Esophagus (tissue), 2 donors: ENCODE results near the gene TGOLN2. TPM values are rescaled to one million over a fixed set of nuclear protein-coding genes. Genes with fewer than 3 reads are reported as not detected.

Source experiments
- H3K27ac ChIP-seq, 2 donors: one replicate each; pipeline ENCODE4 v1.5.1; 2013; ENCODE audit warnings: low read depth in 2 of 2, mild to moderate bottlenecking in 2 of 2, inconsistent platforms in 1 of 2, low read length in 1 of 2, moderate library complexity in 1 of 2
- H3K27me3 ChIP-seq, 2 donors: one replicate each; pipeline ENCODE4 v1.6.1; 2013; ENCODE audit warnings: low read length in 2 of 2, control low read depth in 1 of 2, mild to moderate bottlenecking in 1 of 2; ENCODE audit not compliant: insufficient read depth in 2 of 2, control insufficient read depth in 1 of 2
- H3K36me3 ChIP-seq, 2 donors: one replicate each; pipeline ENCODE4 v1.6.1; 2013; ENCODE audit warnings: low read length in 1 of 2; ENCODE audit not compliant: control insufficient read depth in 2 of 2, insufficient read depth in 2 of 2
- H3K4me1 ChIP-seq, 2 donors: one replicate each; pipeline ENCODE4 v1.6.1; 2013; ENCODE audit warnings: low read length in 1 of 2; ENCODE audit not compliant: control insufficient read depth in 2 of 2, insufficient read depth in 2 of 2
- H3K4me3 ChIP-seq, 2 donors: one replicate each; pipeline ENCODE4 v1.5.1; 2013; ENCODE audit warnings: low read length in 2 of 2, mild to moderate bottlenecking in 2 of 2, low read depth in 1 of 2, moderate library complexity in 1 of 2
- H3K9me3 ChIP-seq, 2 donors: one replicate each; pipeline ENCODE4 v1.6.1; 2013; ENCODE audit warnings: mild to moderate bottlenecking in 2 of 2, low read depth in 1 of 2, low read length in 1 of 2, moderate library complexity in 1 of 2; ENCODE audit not compliant: control insufficient read depth in 2 of 2, insufficient read depth in 1 of 2
- WGBS, 2 donors: extraction: QIAGEN DNeasy Blood & Tissue Kit; methylation state at CpG; one replicate each; pipeline ENCODE4 v1.1.7; 2013; 5-methylcytosine and 5-hydroxymethylcytosine counted together
- polyA plus RNA-seq, 2 donors: library from polyadenylated mRNA; stranded (reverse); fragments of 200-250 nt; gene quantifications; one replicate each; pipeline ENCODE4 v1.2.3, GENCODE V29; 2013
- donor health status: healthy with polysubstance abuse.
- donor health status: Bipolar disorder and iron deficiency.

Gene TGOLN2
- polyA plus RNA-seq, 2 donors, result 13.1 to 15.1 TPM

DNA sequence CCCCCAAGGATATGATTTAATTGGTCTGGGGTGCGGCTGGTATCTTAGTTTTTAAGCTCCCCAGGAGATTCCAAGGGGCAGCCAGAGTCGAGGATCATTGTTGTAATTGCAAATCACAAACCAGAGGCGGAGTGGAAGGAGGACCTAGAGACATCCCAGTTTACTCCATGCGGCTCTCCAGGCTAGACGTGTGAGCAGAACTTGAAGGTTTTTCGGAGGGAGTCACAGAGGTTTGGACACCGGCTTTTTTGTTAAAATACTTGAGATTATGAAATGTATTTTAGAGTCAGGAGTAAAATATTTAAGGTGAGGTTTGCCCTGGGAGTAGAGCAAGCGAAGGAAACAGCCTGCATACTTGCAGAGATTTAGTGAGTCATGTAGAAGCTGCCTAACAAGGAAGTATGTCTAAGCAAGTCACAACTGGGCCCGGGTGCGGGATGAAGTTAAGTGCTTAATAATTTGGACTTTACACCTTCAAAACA is 39.5 kb downstream of the TGOLN2 start:
- Histone ChIP-seq H3K4me3 (no peak overlapping the region), H3K9me3 (no peaks in the 10 kb centered on the region), H3K27me3 (no peaks in the 10 kb centered on the region), H3K36me3 (no peaks in the 10 kb centered on the region), H3K4me1 (peaks cover 0 to 4% of the 10 kb centered on the region in 2 donors), H3K27ac (peak overlapping the region; percentile 94 to 96)
- 45 to 62% methylated on average over 10 of the region's 10 CpGs for WGBS, 2 donors

GRCh38 chr2:85287721-85288120 is 40.1 kb downstream of the TGOLN2 start:
- Histone ChIP-seq H3K27me3 (no peaks in the 10 kb centered on the region), H3K9me3 (no peaks in the 10 kb centered on the region), H3K36me3 (no peaks in the 10 kb centered on the region), H3K4me1 (peaks cover 0 to 4% of the 10 kb centered on the region in 2 donors), H3K4me3 (no peak overlapping the region), H3K27ac (peak overlapping the region; percentile 87 to 91)
- 64 to 80% methylated on average over 7 of the region's 7 CpGs for WGBS, 2 donors

- Histone ChIP-seq H3K9me3 (no peaks in the 10 kb centered on the region), H3K4me3 (no peak overlapping the region), H3K4me1 (peaks cover 0 to 4% of the 10 kb centered on the region in 2 donors), H3K27ac (peak overlapping the region in 1 of 2 donors; percentile 15), H3K27me3 (no peaks in the 10 kb centered on the region), H3K36me3 (no peaks in the 10 kb centered on the region)
- 62 to 63% methylated on average over 8 of the region's 8 CpGs for WGBS, 2 donors
Observed at GRCh38 chr2:85286918-85287317, 40.9 kb downstream of the TGOLN2 start.

GRCh38 chr2:85283641-85284040 is 44.1 kb downstream of the TGOLN2 start:
- H3K27me3 ChIP-seq, result no peaks in the 10 kb centered on the region
- no peak overlapping the region for H3K4me3 ChIP-seq
- H3K36me3 ChIP-seq, result no peaks in the 10 kb centered on the region
- WGBS, 2 donors, result 93 to 96% methylated on average over 8 of the region's 8 CpGs
- no peaks in the 10 kb centered on the region for H3K9me3 ChIP-seq
- peaks cover 2% of the 10 kb centered on the region in 2 donors for H3K4me1 ChIP-seq
- H3K27ac ChIP-seq, result no peak overlapping the region

GRCh38 chr2:85282914-85283313 is 44.9 kb downstream of the TGOLN2 start:
- no peak overlapping the region for H3K27ac ChIP-seq
- no peak overlapping the region for H3K4me3 ChIP-seq
- H3K4me1 ChIP-seq, result peaks cover 3 to 4% of the 10 kb centered on the region in 2 donors
- no peaks in the 10 kb centered on the region for H3K27me3 ChIP-seq
- 87 to 91% methylated on average over 7 of the region's 7 CpGs for WGBS, 2 donors
- H3K36me3 ChIP-seq, result no peaks in the 10 kb centered on the region
- no peaks in the 10 kb centered on the region for H3K9me3 ChIP-seq

- Histone ChIP-seq H3K27me3 (no peaks in the 10 kb centered on the region), H3K4me3 (no peak overlapping the region), H3K36me3 (no peaks in the 10 kb centered on the region), H3K4me1 (peaks cover 6 to 15% of the 10 kb centered on the region in 2 donors), H3K9me3 (no peaks in the 10 kb centered on the region), H3K27ac (no peak overlapping the region)
- WGBS, 2 donors, result 79 to 88% methylated on average over 6 of the region's 6 CpGs
Observed at GRCh38 chr2:85281553-85281952, 46.2 kb downstream of the TGOLN2 start.

DNA sequence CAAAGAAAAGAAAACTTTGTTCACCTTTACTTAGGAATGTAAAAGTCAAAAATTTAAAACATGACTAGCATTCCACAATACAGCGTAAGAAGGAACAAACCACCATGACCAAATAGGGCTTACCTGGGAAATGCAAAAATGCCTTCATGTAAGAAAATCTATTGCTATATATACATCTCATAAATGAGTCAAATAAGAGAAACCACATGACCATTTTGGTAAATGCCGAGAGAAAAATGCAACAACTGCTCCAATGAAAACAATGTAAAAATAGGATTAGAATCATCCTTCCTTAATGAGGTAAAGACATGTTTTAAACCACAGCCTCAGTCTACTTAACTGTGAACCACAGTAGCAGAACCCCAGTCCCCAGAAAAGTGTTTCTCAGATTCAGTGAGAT is 49.4 kb downstream of the TGOLN2 start:
- Histone ChIP-seq H3K9me3 (no peaks in the 10 kb centered on the region), H3K4me3 (no peak overlapping the region), H3K27me3 (no peaks in the 10 kb centered on the region), H3K36me3 (no peaks in the 10 kb centered on the region), H3K27ac (peak overlapping the region in 1 of 2 donors; percentile 86), H3K4me1 (peaks cover 6 to 20% of the 10 kb centered on the region in 2 donors)
- 49 to 69% methylated on average over 2 of the region's 2 CpGs for WGBS, 2 donors

- Histone ChIP-seq H3K4me1 (peaks cover 6 to 20% of the 10 kb centered on the region in 2 donors), H3K27ac (peak overlapping the region; percentile 59 to 86), H3K36me3 (no peaks in the 10 kb centered on the region), H3K27me3 (no peaks in the 10 kb centered on the region), H3K4me3 (peak overlapping the region in 1 of 2 donors; percentile 11), H3K9me3 (no peaks in the 10 kb centered on the region)
- 26 to 49% methylated on average over 15 of the region's 15 CpGs for WGBS, 2 donors
Observed at GRCh38 chr2:85277416-85278158, 50.2 kb downstream of the TGOLN2 start.

DNA sequence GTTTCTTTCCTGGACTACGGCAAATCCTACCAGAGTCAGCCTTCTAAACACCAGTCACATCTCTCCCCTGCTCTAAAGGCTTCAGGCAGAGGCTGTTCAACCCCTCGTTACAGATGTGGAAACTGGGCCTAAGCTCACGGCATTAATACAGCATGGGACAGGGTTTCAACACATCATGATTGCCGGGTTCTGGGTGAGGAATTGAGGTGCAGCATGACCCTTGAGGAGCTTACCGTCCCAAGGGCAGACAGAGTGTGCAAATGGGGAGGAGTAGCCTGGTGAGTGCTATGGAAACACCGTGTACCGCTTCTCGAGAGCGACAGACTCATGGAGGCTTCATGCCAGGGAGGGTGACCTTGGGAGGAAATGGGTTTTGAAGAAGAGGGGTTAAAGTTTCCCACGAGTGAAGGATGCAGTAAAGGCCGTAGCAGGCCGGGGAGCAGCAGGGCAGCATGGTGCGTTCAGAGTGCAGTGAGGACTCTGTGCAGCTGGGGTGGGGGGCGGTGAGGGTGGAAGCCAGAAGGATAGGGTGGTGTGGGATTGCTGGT is 51.1 kb downstream of the TGOLN2 start:
- no peak overlapping the region for H3K4me3 ChIP-seq
- WGBS, 2 donors, result 49 to 62% methylated on average over 14 of the region's 14 CpGs

More for the DNA sequence above, 51.1 kb downstream of the TGOLN2 start:
- no peaks in the 10 kb centered on the region for H3K36me3 ChIP-seq
- no peaks in the 10 kb centered on the region for H3K9me3 ChIP-seq
- peaks cover 6 to 20% of the 10 kb centered on the region in 2 donors for H3K4me1 ChIP-seq
- H3K27ac ChIP-seq, result peak overlapping the region; percentile 80 to 86
- no peaks in the 10 kb centered on the region for H3K27me3 ChIP-seq
